T-helper 9 cell (primary cell): ENCODE measurements around the gene ACOX2.

Experiments
- DNase-seq: peaks from one replicate; pipeline ENCODE4 v3.0.0-alpha.2; 2020

ACOX2 gene

DNA sequence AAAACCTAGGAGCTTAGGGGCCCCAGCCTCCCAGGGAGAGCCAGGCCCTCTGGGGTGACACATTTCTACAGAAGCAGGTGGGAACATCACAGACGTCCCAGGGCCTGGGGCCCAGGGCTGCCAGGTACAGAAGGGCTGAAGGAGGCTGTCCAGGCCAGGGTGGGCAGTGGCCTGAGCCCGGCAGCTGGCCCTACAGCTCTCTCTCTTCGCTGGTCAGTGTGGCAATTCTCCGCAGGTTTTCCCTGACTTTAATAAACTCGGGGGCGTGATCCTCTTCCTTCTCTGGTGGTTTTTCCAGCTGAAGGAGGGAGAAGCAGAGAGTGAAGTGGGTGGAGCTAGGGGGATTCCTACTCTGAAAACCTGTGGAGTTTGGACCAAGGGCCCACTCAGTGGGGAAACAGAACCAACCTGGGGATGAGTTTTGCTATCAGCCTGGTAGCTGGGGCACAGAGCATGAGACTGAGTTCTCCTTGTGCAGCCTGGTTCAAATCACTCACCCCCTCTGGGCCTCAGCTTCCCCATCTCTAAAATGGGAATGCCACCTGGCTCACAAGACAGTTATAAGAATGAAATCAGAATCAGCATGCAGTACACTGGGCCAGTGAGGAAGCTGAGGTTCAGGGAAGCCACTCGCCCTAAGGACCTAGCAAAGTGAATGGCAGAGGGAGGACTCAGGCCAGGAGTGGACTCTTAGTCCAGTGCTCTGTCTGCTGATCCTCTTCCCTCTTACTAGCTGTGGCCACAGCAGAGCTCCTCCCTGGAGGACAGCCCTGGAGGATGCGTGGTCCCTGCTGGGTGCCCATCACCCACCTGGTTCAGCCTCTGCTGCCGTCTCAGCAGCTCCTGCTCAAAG is 29.6 kb upstream of the ACOX2 start:
- no peak for DNase-seq

- DNase-seq, result no peak
Measured at GRCh38 chr3:58565621-58566397, 28.8 kb upstream of the ACOX2 start.

DNA sequence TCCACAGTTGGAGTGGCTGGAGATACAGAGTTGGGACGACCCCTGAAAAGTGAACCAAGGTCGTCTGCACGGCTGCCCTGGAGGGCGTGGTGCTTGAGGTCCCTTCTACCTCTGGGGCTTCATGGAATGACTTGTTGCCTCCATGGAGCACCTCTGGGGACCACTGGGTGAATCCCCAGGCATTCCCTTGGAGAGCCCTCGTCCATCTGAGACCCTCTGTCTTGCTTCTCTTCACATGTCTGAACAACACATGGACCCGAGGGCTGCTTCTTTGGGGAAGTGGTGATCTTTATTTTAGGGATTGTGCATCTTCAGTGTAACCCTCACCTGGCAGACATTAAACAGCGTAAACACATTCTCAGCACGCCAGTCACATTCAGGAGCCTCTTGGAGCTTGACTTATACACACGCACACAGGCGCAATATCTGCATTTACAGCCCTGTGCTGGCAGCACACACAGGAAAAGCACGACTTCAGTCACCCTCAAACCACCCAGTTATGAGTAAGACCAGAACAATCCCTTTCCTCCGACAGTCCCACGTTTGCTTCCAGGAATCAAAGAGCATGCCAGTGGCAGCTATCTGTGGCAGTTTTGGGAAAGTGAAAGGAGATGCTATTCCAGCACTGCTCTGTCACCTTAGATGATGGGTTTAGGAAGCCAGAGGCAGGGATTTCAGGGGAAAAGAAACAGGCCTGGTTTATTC is 27.6 kb upstream of the ACOX2 start:
- no peak for DNase-seq

DNA sequence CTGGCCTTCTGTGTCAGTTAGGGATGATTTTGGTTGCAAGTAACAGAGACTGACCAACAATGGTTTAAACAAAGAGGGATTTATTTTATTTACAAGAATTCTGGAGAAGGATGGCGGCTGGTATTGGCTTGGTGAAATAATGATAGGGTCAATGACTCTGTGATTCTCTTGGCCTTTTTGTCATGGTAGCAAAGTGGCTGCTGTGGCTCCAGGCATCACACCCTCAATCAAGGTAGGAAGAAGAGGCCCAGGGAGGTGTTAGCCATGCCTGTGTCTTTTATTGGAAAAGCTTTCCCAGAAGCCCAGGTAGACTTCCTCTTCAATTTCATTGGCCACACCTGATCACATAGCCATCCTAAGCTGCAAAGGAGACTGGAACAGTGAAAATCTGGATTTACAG is 27.1 kb upstream of the ACOX2 start:
- DNase-seq, result no peak

GRCh38 chr3:58563386-58564035 is 26.5 kb upstream of the ACOX2 start:
- DNase-seq, result no peak

DNA sequence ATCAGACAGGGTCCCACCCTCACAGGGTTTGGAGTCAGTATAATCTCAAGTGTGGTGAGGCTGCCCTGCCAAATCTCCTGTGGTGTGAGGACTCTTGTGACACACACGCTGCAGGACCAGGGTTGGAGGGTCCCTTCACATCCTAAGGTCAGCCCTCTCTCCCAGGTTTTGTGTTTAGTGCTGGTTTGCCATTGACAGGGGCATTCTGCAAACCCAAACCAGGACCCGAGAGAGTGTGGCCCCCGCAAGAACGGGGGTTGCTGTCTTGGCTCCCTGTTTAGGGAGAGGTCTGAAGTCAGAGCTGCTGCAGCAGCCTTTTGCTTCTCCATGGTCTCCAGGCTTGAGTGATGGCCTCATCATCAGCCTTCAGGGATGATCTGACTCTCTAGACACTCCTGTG is 25.5 kb upstream of the ACOX2 start:
- DNase-seq, result no peak

DNA sequence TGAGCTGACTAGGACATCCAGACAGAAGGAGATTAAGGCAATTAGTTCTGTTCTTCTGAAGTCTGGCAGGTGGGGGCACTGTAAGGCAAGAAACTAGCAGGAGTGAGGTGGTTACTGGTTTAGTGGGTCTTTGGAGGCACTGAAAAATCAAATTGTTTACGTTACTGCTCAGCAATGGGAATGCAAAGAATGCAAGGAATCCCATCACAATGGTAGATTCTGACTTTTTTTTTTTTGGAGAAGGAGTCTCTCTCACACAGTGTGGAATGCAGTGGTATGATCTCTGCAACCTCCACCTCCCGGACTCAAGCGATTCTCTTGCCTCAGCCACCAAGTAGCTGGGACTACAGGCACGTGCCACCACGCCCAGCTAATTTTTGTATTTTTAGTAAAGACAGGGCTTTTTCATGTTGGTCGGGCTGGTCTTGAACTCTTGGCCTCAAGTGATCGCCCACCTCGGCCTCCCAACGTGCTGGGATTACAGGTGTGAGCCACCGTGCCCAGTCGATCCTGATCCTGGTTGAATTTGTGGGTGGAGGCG is 23.9 kb upstream of the ACOX2 start:
- no peak for DNase-seq

DNA sequence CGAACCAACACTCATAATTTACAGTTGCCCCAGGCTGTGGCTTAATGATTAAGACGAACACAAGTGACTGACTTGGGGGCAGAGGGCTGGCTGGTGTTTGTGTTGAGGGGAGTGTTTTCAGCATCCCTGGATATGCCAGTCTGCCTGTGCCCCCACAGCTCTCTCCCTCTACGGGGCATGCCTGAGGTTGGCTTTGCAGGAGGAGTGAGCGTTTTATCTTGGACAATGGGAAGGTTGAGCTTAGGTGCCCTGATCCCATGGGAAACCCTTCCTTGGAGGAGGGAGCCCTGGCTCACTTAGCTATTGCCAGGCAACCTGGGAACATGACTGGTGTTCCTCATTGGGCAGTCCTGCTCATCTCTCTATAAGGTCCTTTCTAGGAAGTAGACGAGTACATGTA is 22.6 kb upstream of the ACOX2 start:
- no peak for DNase-seq

DNA sequence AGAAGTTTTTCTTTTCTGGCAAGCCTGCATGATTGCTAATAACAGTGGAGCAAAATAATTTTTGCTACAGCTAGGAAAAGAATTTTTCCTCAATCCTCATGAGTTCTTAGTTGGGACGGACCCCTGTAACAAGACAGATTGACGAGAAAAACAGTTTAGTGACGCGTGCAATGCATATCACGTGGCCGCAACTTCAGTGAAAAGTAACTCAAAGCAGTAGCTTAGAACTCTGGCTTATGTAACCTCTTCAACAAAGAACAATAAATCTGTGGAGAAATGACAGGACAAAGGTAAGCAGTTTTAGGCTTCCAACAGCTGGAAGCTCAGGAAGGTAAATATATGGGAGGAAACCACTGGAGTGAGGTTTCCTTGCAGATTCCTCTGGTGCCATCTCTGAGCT is 20.5 kb upstream of the ACOX2 start:
- no peak for DNase-seq

GRCh38 chr3:58556761-58557221 is 19.8 kb upstream of the ACOX2 start:
- no peak for DNase-seq

- DNase-seq, result no peak
Measured at GRCh38 chr3:58556001-58556400, 19.0 kb upstream of the ACOX2 start.

- no peak for DNase-seq
Measured at GRCh38 chr3:58555203-58555602, 18.2 kb upstream of the ACOX2 start.

DNA sequence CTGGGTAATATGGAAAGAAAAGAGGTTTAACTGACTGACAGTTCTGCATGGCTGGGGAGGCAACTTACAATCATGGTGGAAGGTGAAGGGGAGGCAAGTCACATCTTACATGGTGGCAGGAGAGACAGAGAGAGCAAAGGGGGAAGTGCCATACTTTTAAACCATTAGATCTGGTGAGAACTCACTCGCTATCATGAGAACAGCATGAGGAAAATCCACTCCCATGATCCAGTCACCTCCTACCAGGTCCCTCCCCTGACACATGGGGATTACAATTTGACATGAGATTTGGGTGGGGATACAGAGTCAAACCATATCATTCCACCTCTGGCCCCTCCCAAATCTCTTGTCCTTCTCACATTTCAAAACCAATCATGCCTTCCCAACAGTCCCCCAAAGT is 16.0 kb upstream of the ACOX2 start:
- no peak for DNase-seq

DNA sequence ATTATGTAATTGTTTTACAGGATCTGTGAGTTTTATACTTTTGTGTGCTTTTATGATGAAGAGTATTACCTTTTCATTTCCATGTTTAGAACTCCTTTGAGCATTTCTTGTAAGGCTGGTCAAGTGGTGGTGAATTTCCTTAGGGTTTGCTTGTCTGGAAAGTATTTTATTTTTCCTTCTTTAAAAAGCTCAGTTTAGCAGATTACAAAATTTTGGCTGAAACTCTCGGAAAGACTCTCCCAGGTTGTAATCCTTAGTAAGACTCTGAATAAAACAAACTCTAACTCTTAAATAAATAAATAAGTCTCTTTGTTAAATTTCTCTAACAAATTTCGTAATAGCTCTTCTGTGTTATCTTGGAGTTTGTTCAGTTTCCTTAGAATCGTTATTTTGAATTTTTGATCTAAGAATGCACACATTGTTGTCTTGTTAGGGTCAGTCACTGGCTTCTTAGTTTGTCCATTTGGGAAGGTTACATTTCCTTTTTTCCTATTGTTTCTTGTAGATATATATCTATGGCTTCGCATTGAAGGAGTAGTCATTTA is 14.7 kb upstream of the ACOX2 start:
- DNase-seq, result no peak

- no peak for DNase-seq
Measured at GRCh38 chr3:58544541-58544940, 7.6 kb upstream of the ACOX2 start.

GRCh38 chr3:58540176-58540858 is 3.3 kb upstream of the ACOX2 start:
- no peak for DNase-seq

DNA sequence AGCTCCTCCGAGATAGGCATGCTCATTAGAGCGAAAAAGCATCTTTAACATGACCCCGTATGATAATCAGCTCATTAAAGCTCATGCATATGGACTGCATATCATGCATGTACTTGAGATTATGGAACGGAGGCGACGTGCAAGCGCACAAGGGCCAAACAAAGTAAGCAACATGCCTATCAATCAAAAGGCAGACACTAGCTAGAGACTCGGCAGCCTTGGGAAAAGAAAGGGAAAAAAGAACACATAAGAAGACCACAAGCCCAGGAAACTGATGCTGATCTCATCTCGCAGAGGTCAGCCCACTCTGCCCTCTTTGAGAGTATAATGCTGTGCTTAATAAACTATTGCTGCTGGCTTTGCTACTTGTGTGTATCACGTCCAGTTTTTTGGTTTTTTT is 2.6 kb upstream of the ACOX2 start:
- DNase-seq, result no peak

DNA sequence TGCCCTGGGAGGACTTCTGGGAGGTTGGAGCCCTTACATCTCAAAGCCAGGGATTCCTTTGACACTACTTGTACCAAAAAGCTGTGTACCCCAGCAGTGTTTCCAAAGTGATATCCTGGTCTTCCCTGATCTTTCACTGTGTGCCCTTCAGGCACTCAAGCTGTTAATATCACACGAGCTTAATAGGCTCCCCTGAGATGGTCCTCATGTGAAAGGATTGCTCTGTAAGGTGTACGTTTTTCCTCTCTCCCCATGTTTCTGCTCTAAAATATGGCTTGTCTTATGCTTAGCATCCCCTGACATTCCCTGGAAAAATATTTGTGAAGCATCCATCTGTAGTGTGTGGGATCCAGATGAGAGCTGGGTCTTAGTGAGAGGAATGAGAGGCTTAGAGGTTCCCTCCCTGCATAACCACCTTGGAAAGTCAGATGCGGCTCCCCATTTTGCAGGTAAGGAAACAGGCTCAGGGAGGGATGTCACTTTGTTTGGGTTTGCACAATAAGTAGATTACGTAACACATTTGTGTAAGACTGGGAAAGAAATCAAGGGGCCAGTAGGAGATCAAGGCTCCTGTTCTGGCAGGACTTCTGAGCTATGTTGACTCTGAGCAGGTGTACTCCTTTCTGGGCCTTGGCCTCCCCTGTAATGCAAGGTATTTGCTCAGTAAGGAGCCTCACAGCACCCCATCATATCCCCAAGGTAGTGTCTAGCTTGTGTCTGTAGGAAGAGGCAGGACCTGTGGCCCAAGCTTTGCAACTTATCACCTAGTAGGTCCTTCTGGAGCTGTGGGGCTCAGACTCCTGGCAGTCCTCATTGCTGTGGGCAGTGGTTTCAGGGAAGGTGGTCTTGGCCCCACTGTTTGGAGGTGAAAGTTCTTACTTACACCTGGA is 667 bp upstream of the ACOX2 start:
- no peak for DNase-seq

- no peak for DNase-seq
Measured at GRCh38 chr3:58535531-58536500, 1.2 kb downstream of the ACOX2 start.
